Fibroblast of villous mesenchyme (primary cell): ENCODE data around the gene TRAF4. TPM values are rescaled to one million over a fixed set of nuclear protein-coding genes. Genes with fewer than 3 reads are reported as not detected.

ENCODE experiments used
- DNase-seq: peaks from one replicate; pipeline ENCODE4 v3.0.0-alpha.2; 2010; ENCODE audit warnings: low read depth
- H3K4me3 ChIP-seq: 2 replicates; pipeline ENCODE4 v1.5.1; 2011; ENCODE audit warnings: low read depth, mild to moderate bottlenecking, low read length
- total RNA-seq: library from RNA; depleted of rRNA; stranded (reverse); fragments of >200 nt; gene quantifications from 2 replicates; pipeline ENCODE4 v1.2.3, GENCODE V29; 2012
- TF ChIP-seq, protein P1 (sequence below): IDR thresholded peaks from 2 replicates; pipeline ENCODE4 v1.5.1; 2012; ENCODE audit warnings: low read depth, mild to moderate bottlenecking, low read length; ENCODE audit not compliant: insufficient read depth

Gene TRAF4, protein sequence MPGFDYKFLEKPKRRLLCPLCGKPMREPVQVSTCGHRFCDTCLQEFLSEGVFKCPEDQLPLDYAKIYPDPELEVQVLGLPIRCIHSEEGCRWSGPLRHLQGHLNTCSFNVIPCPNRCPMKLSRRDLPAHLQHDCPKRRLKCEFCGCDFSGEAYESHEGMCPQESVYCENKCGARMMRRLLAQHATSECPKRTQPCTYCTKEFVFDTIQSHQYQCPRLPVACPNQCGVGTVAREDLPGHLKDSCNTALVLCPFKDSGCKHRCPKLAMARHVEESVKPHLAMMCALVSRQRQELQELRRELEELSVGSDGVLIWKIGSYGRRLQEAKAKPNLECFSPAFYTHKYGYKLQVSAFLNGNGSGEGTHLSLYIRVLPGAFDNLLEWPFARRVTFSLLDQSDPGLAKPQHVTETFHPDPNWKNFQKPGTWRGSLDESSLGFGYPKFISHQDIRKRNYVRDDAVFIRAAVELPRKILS
- 37.7 and 64.8 TPM in 2 replicates for total RNA-seq

DNA sequence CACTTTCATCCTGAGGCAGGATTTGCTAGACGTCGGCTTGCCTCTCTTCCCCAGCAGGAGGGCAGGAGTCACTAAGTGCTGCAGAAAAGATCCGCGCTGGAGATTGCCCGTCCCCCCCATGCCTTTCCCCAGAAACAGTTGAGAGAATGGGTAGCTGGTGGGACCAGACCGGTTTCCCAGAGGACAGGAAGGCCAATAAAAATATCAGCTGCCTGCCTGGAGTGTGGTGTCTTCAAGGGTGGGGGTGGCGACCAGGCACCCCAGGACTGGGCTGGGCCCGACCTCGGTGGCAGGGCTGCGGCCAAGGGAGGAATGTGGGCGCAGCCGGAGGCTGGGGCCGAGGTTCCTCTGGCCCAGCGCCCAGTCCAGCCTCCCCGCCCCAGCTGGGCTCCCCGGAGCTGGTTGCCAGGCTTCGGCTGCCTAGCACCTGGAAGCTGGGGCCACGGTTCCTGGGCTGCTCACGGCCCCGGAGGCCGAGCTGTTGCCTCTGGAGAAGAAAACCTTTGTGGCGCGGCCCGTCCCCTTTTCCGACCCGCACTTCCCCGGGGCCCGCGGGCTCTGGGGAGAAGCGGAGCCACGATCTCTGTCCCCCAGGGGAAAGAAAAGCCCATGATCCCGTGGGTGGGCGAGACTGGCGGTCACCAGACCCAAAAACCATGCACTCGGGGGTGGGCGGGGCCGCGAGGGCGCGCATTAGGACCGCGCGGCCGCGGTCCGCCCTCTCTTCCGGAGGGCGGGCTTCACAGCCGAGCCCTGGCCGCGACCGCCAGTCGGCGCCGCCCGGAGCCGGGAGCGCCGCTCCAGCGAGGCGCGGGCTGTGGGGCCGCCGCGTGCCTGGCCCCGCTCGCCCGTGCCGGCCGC lies at the start of gene TRAF4:
Gene TRAF4 (plus strand): TSS at position 769 of the 861 bp plus-strand sequence. CDS start 102 bp downstream, outside the sequence.
- TF ChIP-seq, protein P1, sequence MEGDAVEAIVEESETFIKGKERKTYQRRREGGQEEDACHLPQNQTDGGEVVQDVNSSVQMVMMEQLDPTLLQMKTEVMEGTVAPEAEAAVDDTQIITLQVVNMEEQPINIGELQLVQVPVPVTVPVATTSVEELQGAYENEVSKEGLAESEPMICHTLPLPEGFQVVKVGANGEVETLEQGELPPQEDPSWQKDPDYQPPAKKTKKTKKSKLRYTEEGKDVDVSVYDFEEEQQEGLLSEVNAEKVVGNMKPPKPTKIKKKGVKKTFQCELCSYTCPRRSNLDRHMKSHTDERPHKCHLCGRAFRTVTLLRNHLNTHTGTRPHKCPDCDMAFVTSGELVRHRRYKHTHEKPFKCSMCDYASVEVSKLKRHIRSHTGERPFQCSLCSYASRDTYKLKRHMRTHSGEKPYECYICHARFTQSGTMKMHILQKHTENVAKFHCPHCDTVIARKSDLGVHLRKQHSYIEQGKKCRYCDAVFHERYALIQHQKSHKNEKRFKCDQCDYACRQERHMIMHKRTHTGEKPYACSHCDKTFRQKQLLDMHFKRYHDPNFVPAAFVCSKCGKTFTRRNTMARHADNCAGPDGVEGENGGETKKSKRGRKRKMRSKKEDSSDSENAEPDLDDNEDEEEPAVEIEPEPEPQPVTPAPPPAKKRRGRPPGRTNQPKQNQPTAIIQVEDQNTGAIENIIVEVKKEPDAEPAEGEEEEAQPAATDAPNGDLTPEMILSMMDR, result peak; percentile 12
- DNase-seq, result peak; percentile 91
- H3K4me3 ChIP-seq, result peak within 1 kb of the TSS; percentile 92

DNA sequence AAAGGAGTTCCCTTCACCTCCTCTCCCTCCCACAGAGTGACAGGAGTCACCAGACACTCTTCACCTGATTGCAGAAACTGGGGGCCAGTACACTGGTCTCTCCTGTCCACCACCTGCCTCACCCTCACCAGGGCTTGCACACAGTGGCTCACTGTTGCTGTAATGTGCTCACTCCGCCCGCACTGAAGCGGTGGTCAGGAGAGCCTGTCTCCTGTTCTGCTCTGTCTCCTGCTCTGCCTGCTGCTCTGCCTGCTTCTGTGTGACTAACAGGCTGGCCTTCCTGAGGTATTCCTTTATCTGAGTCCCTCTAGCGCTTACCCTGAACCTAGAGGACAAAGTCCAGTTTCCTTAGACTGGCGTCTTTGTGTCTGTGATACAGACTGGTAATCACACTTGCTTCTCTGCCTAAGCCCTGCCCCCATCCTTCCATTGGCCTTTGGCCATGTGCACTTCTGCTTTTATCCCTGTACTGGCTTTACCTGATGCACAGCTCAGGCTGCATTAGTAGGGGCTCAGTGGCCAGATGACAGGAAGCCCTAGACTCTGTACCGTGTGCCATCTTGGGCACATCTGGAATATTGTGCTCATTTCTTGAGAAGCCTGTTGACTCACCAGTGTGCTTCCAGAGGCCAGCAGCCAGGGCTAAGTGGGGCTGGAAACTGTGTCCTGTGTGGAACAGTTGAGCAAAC lies 45.4 kb upstream of the TRAF4 start:
- DNase-seq, result no peak
- H3K4me3 ChIP-seq, result no peak overlapping the region
- TF ChIP-seq, protein P1, result no peak

DNA sequence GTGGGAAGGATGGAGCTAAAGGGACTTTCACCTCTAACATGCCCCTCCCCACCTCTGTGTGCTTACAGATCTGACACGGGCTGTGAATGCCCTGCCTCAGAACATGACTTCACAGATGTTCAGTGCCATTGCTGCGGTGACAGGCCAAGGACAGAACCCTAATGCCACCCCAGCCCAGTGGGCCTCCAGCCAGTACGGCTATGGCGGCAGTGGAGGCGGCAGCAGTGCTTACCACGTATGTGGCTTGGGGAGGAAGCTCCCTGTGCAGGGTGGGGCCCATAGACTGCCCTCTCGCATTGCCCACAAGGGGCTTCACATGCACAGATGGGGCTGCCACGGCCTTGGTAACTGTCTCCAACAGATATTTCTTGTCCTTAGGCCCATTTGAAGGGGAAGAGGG lies 43.5 kb upstream of the TRAF4 start:
- TF ChIP-seq, protein P1, result no peak
- DNase-seq, result no peak
- no peak overlapping the region for H3K4me3 ChIP-seq

DNA sequence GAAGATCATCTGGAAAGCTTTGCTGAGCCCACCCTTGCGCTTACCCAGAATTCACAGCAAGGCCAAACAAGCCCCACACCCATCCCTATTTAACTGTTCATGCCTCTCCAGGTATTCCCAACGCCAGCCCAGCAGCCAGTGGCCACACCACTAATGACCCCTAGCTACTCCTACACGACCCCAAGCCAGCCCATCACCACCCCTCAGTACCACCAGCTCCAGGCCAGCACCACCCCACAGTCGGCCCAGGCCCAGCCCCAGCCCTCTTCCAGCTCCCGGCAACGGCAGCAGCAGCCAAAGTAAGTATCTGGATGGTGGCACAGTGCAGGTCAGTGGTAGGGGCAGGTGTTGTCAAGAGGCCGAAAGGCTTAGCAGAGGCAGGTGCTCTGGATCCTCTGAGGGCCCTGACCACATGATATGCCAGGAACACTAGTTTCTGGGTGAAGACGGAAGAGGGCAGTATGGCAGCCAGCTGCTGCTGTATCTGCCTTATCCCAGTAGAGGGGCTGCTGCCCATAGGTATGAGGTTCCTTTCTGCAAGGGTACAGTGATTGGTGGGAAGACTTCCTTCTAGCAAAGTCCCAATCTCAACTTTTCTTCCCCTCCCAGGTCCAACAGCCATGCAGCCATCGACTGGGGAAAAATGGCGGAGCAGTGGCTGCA lies 42.9 kb upstream of the TRAF4 start:
- no peak overlapping the region for H3K4me3 ChIP-seq
- DNase-seq, result no peak
- TF ChIP-seq, protein P1, result no peak

DNA sequence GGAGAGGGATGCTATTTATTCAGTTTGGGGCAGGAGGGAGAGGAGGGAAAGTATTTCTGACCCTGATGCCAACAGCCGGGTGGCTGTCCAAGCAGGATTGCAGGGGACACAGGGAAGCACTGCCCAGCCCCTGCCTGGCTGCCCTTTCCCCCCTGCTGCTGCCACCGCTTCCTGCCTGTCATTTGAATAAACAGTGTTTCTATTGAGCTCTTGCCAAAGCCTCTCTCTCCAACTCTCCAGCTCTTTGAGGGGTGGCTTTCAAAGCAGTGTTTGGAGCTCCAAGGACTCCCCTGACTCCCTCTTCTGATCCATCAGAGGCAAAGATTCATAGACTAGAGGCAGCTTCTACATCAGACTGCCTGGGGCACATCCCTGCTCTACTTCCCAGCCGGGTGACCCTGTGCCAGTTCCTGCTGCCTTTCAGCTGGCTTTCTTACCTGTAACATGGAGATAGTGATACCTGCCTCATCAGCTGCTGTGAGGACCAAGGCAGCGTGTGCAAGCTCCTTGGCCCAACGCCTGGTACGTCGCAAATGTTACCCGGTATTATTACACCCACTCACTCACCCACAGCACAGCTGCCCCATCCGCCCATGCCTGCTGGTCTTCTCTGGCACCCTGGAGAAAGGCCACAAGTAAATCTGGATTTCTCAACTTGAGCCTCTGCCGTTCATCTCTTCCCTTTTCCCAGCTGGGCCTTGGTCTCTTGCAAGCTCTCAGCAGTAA lies 41.6 kb upstream of the TRAF4 start:
- H3K4me3 ChIP-seq, result no peak overlapping the region
- TF ChIP-seq, protein P1, result no peak
- no peak for DNase-seq
